Measurements from ENCODE around the gene SAE1. TPM values are rescaled to one million over a fixed set of nuclear protein-coding genes. Genes with fewer than 3 reads are reported as not detected.

SAE1 gene
- total RNA-seq, 1 experiment from 2014 or later, result 140 TPM

DNA sequence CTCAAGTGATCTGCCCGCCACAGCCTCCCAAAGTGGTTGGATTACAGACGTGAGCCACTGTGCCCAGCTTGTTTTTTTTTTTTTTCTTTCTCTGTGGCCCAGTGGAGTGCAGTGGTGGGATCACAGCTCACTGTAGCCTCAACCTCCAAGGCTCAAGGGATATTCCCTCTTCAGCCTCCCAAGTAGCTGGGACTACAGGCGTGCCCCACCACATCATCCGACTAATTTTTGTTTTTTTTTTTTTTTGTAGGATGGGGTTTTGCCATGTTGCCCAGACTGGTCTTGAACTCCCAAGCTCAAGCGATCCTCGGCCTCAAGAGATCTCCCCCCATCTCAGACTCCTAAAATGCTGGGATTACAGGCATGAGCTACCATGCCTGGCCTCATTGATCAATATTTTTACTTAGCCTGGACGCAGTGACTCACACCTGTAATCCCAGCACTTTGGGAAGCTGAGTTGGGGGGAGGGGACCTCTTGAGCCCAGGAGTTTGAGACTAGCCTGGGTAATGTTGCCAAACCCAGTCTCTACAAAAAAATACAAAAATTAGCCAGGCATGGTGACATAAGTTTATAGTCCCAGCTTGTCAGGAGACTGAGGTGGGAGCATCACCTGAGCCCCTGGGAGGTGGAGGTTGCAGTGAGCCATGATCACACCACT lies 1.7 kb downstream of the SAE1 start:
- DNase-seq (ENCODE audit: low read depth, low spot score) (no peak), ATAC-seq (no peak)
- POLR2A ChIA-PET, result no interaction called here
- in situ Hi-C loops (cut with HindIII; ENCODE audit: low pct_unique_long_range_greater_than_20kb, low sequenced_read_pairs) (no loop called here), intact Hi-C loops (cut with micrococcal nuclease; ENCODE audit: unreplicated experiment) (no loop called here)
- CTCF ChIA-PET, result interaction anchor here (0.7 kb wide), 1 partner anchor 86 kb away, joined by 7 read pairs; no protein-coding TSS in a partner anchor
- BruUV-seq (replicated peaks), result no TSS peak
- H3K27me3 ChIP-seq (ENCODE audit: control insufficient read depth, insufficient read depth, low read length), result no peaks in the 10 kb centered on the region
- peaks cover 25% of the 10 kb centered on the region for H3K4me1 ChIP-seq (ENCODE audit: control insufficient read depth, insufficient read depth, low read length)
- TF ChIP-seq, protein P1, sequence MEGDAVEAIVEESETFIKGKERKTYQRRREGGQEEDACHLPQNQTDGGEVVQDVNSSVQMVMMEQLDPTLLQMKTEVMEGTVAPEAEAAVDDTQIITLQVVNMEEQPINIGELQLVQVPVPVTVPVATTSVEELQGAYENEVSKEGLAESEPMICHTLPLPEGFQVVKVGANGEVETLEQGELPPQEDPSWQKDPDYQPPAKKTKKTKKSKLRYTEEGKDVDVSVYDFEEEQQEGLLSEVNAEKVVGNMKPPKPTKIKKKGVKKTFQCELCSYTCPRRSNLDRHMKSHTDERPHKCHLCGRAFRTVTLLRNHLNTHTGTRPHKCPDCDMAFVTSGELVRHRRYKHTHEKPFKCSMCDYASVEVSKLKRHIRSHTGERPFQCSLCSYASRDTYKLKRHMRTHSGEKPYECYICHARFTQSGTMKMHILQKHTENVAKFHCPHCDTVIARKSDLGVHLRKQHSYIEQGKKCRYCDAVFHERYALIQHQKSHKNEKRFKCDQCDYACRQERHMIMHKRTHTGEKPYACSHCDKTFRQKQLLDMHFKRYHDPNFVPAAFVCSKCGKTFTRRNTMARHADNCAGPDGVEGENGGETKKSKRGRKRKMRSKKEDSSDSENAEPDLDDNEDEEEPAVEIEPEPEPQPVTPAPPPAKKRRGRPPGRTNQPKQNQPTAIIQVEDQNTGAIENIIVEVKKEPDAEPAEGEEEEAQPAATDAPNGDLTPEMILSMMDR (IDR thresholded peaks at IDR 0.05), result no peak
- TF ChIP-seq, protein P2, sequence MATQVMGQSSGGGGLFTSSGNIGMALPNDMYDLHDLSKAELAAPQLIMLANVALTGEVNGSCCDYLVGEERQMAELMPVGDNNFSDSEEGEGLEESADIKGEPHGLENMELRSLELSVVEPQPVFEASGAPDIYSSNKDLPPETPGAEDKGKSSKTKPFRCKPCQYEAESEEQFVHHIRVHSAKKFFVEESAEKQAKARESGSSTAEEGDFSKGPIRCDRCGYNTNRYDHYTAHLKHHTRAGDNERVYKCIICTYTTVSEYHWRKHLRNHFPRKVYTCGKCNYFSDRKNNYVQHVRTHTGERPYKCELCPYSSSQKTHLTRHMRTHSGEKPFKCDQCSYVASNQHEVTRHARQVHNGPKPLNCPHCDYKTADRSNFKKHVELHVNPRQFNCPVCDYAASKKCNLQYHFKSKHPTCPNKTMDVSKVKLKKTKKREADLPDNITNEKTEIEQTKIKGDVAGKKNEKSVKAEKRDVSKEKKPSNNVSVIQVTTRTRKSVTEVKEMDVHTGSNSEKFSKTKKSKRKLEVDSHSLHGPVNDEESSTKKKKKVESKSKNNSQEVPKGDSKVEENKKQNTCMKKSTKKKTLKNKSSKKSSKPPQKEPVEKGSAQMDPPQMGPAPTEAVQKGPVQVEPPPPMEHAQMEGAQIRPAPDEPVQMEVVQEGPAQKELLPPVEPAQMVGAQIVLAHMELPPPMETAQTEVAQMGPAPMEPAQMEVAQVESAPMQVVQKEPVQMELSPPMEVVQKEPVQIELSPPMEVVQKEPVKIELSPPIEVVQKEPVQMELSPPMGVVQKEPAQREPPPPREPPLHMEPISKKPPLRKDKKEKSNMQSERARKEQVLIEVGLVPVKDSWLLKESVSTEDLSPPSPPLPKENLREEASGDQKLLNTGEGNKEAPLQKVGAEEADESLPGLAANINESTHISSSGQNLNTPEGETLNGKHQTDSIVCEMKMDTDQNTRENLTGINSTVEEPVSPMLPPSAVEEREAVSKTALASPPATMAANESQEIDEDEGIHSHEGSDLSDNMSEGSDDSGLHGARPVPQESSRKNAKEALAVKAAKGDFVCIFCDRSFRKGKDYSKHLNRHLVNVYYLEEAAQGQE (IDR thresholded peaks at IDR 0.05; ENCODE audit: insufficient read depth in 1 of 2, low read depth in 2 of 2, low read length in 1 of 2), result no peak
- TF ChIP-seq POLR2AphosphoS5 (IDR thresholded peaks at IDR 0.05; ENCODE audit: low read depth, low read length) (no peak), TCF7L2 (IDR thresholded peaks at IDR 0.05; ENCODE audit: low read depth, low read length) (no peak), SIN3A (IDR thresholded peaks at IDR 0.05; ENCODE audit: borderline replicate concordance, insufficient read depth, low read depth, low read length) (no peak)
- no peaks in the 10 kb centered on the region for H3K9me3 ChIP-seq (ENCODE audit: control insufficient read depth, insufficient read depth, low read depth, low read length)
- H3K36me3 ChIP-seq (ENCODE audit: control insufficient read depth, insufficient read depth, low read length), result peaks cover 2% of the 10 kb centered on the region; the same call in 1 of the 2 replicates
- peak overlapping the region; percentile 76 to 93 for H3K4me3 ChIP-seq (ENCODE audit: low read depth in 2 of 2, low read length in 2 of 2)
- H3K27ac ChIP-seq (ENCODE audit: low read length), result peak overlapping the region; percentile 94

DNA sequence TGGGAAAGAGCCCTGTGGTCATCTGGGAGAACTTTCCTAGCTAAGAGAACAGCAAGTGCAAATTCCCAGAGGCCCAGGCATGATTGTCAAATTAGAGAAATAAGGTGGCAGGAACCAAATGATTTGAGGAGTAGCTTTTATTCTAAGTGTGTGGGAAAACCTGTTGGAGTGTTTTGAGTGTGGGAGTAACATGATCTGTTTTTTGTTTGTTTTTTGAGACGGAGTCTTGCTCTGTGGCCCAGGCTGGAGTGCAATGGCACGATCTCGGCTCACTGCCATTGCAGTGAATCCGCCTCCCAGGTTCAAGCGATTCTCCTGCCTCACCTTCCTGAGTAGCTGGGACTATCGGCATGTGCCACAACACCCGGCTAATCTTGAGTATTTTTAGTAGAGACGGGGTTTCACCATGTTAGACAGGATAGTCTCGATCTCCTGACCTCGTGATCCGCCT lies 2.4 kb downstream of the SAE1 start:
- Histone ChIP-seq H3K27ac (ENCODE audit: low read length) (peak overlapping the region; percentile 94; the same call in 1 of the 2 replicates), H3K4me1 (ENCODE audit: control insufficient read depth, insufficient read depth, low read length) (peaks cover 25% of the 10 kb centered on the region), H3K4me3 (ENCODE audit: low read depth in 2 of 2, low read length in 2 of 2) (peak overlapping the region in 1 of 2 experiments; percentile 93; a peak in 1 of 4 replicates), H3K27me3 (ENCODE audit: control insufficient read depth, insufficient read depth, low read length) (no peaks in the 10 kb centered on the region), H3K36me3 (ENCODE audit: control insufficient read depth, insufficient read depth, low read length) (peaks cover 2% of the 10 kb centered on the region; the same call in 1 of the 2 replicates), H3K9me3 (ENCODE audit: control insufficient read depth, insufficient read depth, low read depth, low read length) (no peaks in the 10 kb centered on the region)
- intact Hi-C loops (cut with micrococcal nuclease; ENCODE audit: unreplicated experiment) (no loop called here), in situ Hi-C loops (cut with HindIII; ENCODE audit: low pct_unique_long_range_greater_than_20kb, low sequenced_read_pairs) (no loop called here)
- no peak for DNase-seq (ENCODE audit: low read depth, low spot score)
- TF ChIP-seq SIN3A (IDR thresholded peaks at IDR 0.05; ENCODE audit: borderline replicate concordance, insufficient read depth, low read depth, low read length), result no peak
- TF ChIP-seq, protein P2 (IDR thresholded peaks at IDR 0.05; ENCODE audit: insufficient read depth in 1 of 2, low read depth in 2 of 2, low read length in 1 of 2), result no peak
- TF ChIP-seq, protein P1 (IDR thresholded peaks at IDR 0.05), result no peak
- TF ChIP-seq TCF7L2 (IDR thresholded peaks at IDR 0.05; ENCODE audit: low read depth, low read length), result no peak
- TF ChIP-seq POLR2AphosphoS5 (IDR thresholded peaks at IDR 0.05; ENCODE audit: low read depth, low read length), result no peak
- BruUV-seq (replicated peaks), result TSS peak; percentile 27
- ChIA-PET CTCF (interaction anchor here (0.7 kb wide), 1 partner anchor 67 kb away, joined by 3 read pairs; no protein-coding TSS in a partner anchor), POLR2A (no interaction called here)
- no peak for ATAC-seq

Data from Panc1 (cell line).